Esophagus (tissue), 2 donors: Measurements from ENCODE around the gene TCEANC2. TPM values are rescaled to one million over a fixed set of nuclear protein-coding genes. Genes with fewer than 3 reads are reported as not detected.

Experiments used
- polyA plus RNA-seq, 2 donors: library from polyadenylated mRNA; stranded (reverse); fragments of 200-250 nt; gene quantifications; one replicate each; pipeline ENCODE4 v1.2.3, GENCODE V29; 2013
- donor health status: healthy with polysubstance abuse.
- donor health status: Bipolar disorder and iron deficiency.

Gene TCEANC2
- polyA plus RNA-seq, 2 donors, result 1.4 to 1.7 TPM

Other genes with a start within 250 kb of the TCEANC2 start
- 1 to 10 TPM; 4.9 to 7.1 TPM for gene NDC1, start 215.3 kb upstream of the TCEANC2 start, polyA plus RNA-seq
- 10 to 100 TPM; 13.5 to 20.3 TPM for gene YIPF1, start 163.8 kb upstream of the TCEANC2 start, polyA plus RNA-seq
- under 1 TPM; 0.04 to 0.31 TPM for gene DIO1, start 159.4 kb upstream of the TCEANC2 start, polyA plus RNA-seq
- 10 to 100 TPM; 18.9 to 23.7 TPM for gene IFT25, start 107.9 kb upstream of the TCEANC2 start, polyA plus RNA-seq
- gene LRRC42, start 107.3 kb upstream of the TCEANC2 start, polyA plus RNA-seq, result 10 to 100 TPM in 1 of 2 donors, 1 to 10 TPM in 1; 4.9 to 20.0 TPM
- under 1 TPM; 0.31 to 0.35 TPM for gene LDLRAD1, start 35.4 kb upstream of the TCEANC2 start, polyA plus RNA-seq
- gene TMEM59, start 404 bp upstream of the TCEANC2 start, polyA plus RNA-seq, result 100 to 1,000 TPM; 127 to 210 TPM
- under 1 TPM in 1 of 2 donors, not detected in 1; 0.06 TPM for gene CDCP2, start 99.4 kb downstream of the TCEANC2 start, polyA plus RNA-seq
- gene CYB5RL, start 146.4 kb downstream of the TCEANC2 start, polyA plus RNA-seq, result 1 to 10 TPM; 1.7 to 1.8 TPM
- gene MRPL37, start 146.6 kb downstream of the TCEANC2 start, polyA plus RNA-seq, result 10 to 100 TPM; 17.8 to 69.7 TPM